Osteoblast (primary cell): Measurements from ENCODE around the gene MYL3. TPM values are rescaled to one million over a fixed set of nuclear protein-coding genes. Genes with fewer than 3 reads are reported as not detected.

ENCODE experiments used
- DNase-seq: peaks from one replicate; pipeline ENCODE4 v3.0.0; 2011; ENCODE audit warnings: low spot score, mixed read lengths; ENCODE audit not compliant: insufficient read length; ENCODE audit errors: missing footprints
- H2AFZ ChIP-seq: 2 replicates; pipeline ENCODE4 v1.6.0; 2011; ENCODE audit warnings: mild to moderate bottlenecking, low read length
- H3K27ac ChIP-seq: 2 replicates; pipeline ENCODE4 v1.5.1; 2011; ENCODE audit warnings: mild to moderate bottlenecking, low read depth, low read length, moderate library complexity
- H3K27me3 ChIP-seq: 2 replicates; pipeline ENCODE4 v1.6.0; 2012; ENCODE audit warnings: mild to moderate bottlenecking, control low read depth, inconsistent platforms, low read length, moderate library complexity; ENCODE audit not compliant: insufficient read depth
- H3K36me3 ChIP-seq: 2 replicates; pipeline ENCODE4 v1.5.1; 2011; ENCODE audit warnings: mild to moderate bottlenecking, low read length, control low read depth, moderate library complexity; ENCODE audit not compliant: insufficient read depth
- H3K4me1 ChIP-seq: 2 replicates; pipeline ENCODE4 v1.5.1; 2011; ENCODE audit warnings: mild to moderate bottlenecking, low read length, control low read depth, moderate library complexity; ENCODE audit not compliant: insufficient read depth
- H3K4me2 ChIP-seq: 2 replicates; pipeline ENCODE4 v1.6.0; 2011; ENCODE audit warnings: mild to moderate bottlenecking, low read length; ENCODE audit not compliant: insufficient read depth
- H3K4me3 ChIP-seq: fragments of 200-600 bp; sonication (generic); 3 replicates; pipeline ENCODE4 v1.5.1; 2012; ENCODE audit warnings: mild to moderate bottlenecking, low read length, inconsistent platforms; ENCODE audit not compliant: insufficient read depth
- H3K79me2 ChIP-seq: 2 replicates; pipeline ENCODE4 v1.6.0; 2012; ENCODE audit warnings: mild to moderate bottlenecking, low read length, control low read depth, inconsistent platforms; ENCODE audit not compliant: insufficient read depth
- H3K9me3 ChIP-seq: 2 replicates; pipeline ENCODE4 v1.5.1; 2011; ENCODE audit warnings: low read depth, low read length, control low read depth
- H4K20me1 ChIP-seq: 2 replicates; pipeline ENCODE4 v1.6.0; 2012; ENCODE audit warnings: mild to moderate bottlenecking, low read length, control low read depth; ENCODE audit not compliant: insufficient read depth
- CTCF ChIP-seq: IDR thresholded peaks from 2 replicates; pipeline ENCODE4 v1.5.1; 2011; ENCODE audit warnings: mild to moderate bottlenecking, low read depth, low read length, moderate library complexity; ENCODE audit errors: extremely low read depth
- total RNA-seq: library from RNA; depleted of rRNA; stranded (reverse); fragments of >200 nt; gene quantifications from 2 replicates; pipeline ENCODE4 v1.2.3, GENCODE V29; 2012

MYL3 gene
- total RNA-seq, 1 donor, result not detected

GRCh38 chr3:46899151-46900006, 36.1 kb upstream of the MYL3 start:
- Histone ChIP-seq H3K79me2 (no peaks in the 10 kb centered on the region), H3K4me1 (no peaks in the 10 kb centered on the region), H3K4me2 (no peak overlapping the region), H3K9me3 (no peaks in the 10 kb centered on the region), H4K20me1 (peaks cover 3% of the 10 kb centered on the region), H3K4me3 (no peak overlapping the region), H3K27ac (no peak overlapping the region), H3K36me3 (no peaks in the 10 kb centered on the region), H3K27me3 (peaks cover 6% of the 10 kb centered on the region), H2AFZ (no peak overlapping the region)
- peak; percentile 80 for DNase-seq
- no peak for TF ChIP-seq CTCF

DNA sequence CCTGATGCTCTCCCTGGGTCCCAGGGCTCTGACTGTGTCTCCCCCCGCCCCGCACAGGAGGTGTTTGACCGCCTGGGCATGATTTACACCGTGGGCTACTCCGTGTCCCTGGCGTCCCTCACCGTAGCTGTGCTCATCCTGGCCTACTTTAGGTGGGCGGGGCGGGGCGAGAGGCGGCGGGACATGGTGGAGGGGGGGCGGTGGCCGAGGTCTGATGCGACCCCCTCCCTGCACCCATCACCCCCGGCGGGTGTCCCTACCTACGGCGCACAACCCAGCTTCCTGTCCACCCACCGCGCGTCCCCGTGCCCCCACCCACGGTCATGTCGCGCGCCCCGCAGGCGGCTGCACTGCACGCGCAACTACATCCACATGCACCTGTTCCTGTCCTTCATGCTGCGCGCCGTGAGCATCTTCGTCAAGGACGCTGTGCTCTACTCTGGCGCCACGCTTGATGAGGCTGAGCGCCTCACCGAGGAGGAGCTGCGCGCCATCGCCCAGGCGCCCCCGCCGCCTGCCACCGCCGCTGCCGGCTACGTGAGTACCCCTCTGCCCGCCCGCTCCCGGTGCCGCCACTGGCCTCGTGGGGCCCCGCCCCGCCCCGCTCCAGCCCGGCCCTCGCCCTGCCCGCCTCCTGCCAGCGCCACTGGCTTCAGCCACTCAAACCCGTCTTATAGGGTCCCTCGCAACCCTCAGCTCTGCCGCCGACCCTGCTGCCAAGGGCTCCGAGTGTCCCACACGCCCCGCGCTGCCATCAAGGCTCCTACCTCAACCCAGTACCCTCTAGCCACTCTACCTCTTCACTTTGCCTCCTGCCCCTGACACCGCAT, 35.3 kb upstream of the MYL3 start:
- no peaks in the 10 kb centered on the region for H3K4me1 ChIP-seq
- H3K9me3 ChIP-seq, result no peaks in the 10 kb centered on the region
- H4K20me1 ChIP-seq, result peaks cover 3% of the 10 kb centered on the region
- peaks cover 10% of the 10 kb centered on the region for H3K27me3 ChIP-seq
- no peaks in the 10 kb centered on the region for H3K79me2 ChIP-seq
- no peaks in the 10 kb centered on the region for H3K36me3 ChIP-seq
- no peak overlapping the region for H3K4me2 ChIP-seq
- H3K4me3 ChIP-seq, result no peak overlapping the region
- DNase-seq, result peak; percentile 63
- TF ChIP-seq CTCF, result no peak
- no peak overlapping the region for H3K27ac ChIP-seq
- H2AFZ ChIP-seq, result no peak overlapping the region

DNA sequence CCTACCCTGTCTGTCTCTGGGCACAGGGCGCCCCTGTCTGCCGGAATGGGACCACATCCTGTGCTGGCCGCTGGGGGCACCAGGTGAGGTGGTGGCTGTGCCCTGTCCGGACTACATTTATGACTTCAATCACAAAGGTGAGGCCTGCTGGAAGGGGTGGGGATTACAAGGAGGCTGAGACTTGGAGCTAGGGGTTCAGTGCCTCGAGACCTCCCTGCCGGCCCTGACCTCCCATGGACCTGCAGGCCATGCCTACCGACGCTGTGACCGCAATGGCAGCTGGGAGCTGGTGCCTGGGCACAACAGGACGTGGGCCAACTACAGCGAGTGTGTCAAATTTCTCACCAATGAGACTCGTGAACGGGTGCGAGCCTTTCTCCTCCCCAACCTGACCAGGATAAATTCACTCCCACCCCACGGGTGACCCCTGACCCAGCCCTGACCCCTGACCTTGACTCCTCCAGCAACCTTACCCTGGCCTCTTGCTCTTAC, 34.6 kb upstream of the MYL3 start:
- peak; percentile 5 for TF ChIP-seq CTCF
- Histone ChIP-seq H3K27ac (no peak overlapping the region), H3K27me3 (peaks cover 14% of the 10 kb centered on the region), H3K36me3 (no peaks in the 10 kb centered on the region), H4K20me1 (peaks cover 3% of the 10 kb centered on the region), H3K79me2 (no peaks in the 10 kb centered on the region), H2AFZ (no peak overlapping the region), H3K9me3 (no peaks in the 10 kb centered on the region), H3K4me2 (no peak overlapping the region), H3K4me3 (no peak overlapping the region), H3K4me1 (no peaks in the 10 kb centered on the region)
- peak; percentile 79 for DNase-seq

DNA sequence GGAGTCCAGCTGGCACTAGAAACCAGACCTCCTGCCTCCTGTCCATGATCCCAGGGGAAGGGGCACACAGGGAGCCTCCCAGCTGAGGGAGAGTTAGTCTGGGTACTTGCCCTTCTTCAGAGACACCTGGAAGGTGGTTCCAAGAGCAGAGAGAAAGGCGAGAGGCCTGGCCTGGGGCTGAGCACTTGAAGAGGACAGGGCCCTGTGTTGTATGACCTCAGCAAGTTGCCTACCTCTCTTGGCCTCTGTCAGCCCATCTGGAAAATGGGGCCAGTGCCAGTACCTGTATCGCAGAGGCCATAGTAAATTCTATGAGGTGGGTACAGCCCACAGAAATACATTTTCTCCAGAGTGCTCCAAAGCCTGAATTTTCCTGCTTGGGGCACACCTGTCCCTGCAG, 33.8 kb upstream of the MYL3 start:
- Histone ChIP-seq H3K4me2 (no peak overlapping the region), H3K27ac (no peak overlapping the region), H3K79me2 (no peaks in the 10 kb centered on the region), H3K36me3 (no peaks in the 10 kb centered on the region), H2AFZ (no peak overlapping the region), H3K4me3 (no peak overlapping the region), H3K9me3 (no peaks in the 10 kb centered on the region), H4K20me1 (peaks cover 3% of the 10 kb centered on the region), H3K27me3 (peaks cover 15% of the 10 kb centered on the region), H3K4me1 (no peaks in the 10 kb centered on the region)
- DNase-seq, result no peak
- no peak for TF ChIP-seq CTCF
